ENCODE measurements around the gene SLC2A13. TPM values are rescaled to one million over a fixed set of nuclear protein-coding genes. Genes with fewer than 3 reads are reported as not detected.

SLC2A13 gene
- polyA plus RNA-seq, 1 experiment = 3.1 TPM

DNA sequence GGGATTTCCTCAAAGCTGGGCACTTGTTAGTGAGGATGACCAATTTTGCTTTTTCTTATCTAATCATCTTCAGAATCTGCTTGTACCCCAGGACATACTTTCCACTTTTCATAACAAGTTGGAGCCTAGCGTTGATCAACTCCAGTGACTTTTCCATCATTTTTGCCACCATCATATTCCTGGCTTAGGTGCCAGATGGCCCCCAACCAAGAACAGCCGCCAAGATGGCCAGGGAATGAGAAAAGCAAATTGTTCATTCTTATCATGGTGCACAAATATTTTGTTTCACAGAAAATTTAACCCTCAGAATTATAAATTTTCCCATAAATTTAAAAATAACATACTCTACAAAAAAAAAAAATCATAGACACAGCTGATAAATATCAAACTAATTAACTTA is 37.5 kb downstream of the SLC2A13 start:
- Histone ChIP-seq H3K4me3 (ENCODE audit: low read depth, low read length) (no peak overlapping the region), H3K27ac (ENCODE audit: low read depth, low read length) (no peak overlapping the region), H3K27me3 (ENCODE audit: control insufficient read depth, insufficient read depth, low read length) (no peaks in the 10 kb centered on the region), H3K9me3 (ENCODE audit: control insufficient read depth, insufficient read depth, low read length) (no peaks in the 10 kb centered on the region)
- TF ChIP-seq, protein P1, sequence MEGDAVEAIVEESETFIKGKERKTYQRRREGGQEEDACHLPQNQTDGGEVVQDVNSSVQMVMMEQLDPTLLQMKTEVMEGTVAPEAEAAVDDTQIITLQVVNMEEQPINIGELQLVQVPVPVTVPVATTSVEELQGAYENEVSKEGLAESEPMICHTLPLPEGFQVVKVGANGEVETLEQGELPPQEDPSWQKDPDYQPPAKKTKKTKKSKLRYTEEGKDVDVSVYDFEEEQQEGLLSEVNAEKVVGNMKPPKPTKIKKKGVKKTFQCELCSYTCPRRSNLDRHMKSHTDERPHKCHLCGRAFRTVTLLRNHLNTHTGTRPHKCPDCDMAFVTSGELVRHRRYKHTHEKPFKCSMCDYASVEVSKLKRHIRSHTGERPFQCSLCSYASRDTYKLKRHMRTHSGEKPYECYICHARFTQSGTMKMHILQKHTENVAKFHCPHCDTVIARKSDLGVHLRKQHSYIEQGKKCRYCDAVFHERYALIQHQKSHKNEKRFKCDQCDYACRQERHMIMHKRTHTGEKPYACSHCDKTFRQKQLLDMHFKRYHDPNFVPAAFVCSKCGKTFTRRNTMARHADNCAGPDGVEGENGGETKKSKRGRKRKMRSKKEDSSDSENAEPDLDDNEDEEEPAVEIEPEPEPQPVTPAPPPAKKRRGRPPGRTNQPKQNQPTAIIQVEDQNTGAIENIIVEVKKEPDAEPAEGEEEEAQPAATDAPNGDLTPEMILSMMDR (IDR thresholded peaks at IDR 0.05; ENCODE audit: low read depth, low read length) = no peak
- POLR2A ChIA-PET = no interaction called here
- DNase-seq (ENCODE audit: low read depth, low spot score) = no peak
- CTCF ChIA-PET = interaction anchor here (2.2 kb wide), 1 partner anchor 57 kb away, joined by 8 read pairs; no protein-coding TSS in a partner anchor

DNA sequence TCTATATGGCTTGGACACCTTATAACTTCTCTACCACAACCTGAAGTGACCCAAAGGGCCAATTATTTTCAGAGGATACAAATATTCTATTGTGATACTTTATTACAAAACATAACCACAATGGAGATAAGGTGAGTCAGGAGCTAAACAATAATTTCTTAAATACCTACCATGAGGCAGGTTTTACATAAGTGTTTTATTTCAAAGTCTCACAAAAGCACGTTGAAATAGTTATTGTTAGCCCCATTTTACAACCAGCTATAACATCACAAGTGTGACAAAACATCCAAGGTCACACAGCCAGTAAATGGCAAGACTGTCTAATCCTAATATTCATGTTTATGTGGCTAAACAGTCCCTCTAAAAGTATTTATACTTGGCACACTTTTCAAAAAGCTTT is 40.2 kb downstream of the SLC2A13 start:
- no peaks in the 10 kb centered on the region for H3K9me3 ChIP-seq (ENCODE audit: control insufficient read depth, insufficient read depth, low read length)
- no peaks in the 10 kb centered on the region for H3K27me3 ChIP-seq (ENCODE audit: control insufficient read depth, insufficient read depth, low read length)
- no peak for DNase-seq (ENCODE audit: low read depth, low spot score)
- TF ChIP-seq, protein P1 (IDR thresholded peaks at IDR 0.05; ENCODE audit: low read depth, low read length) = no peak
- H3K4me3 ChIP-seq (ENCODE audit: low read depth, low read length) = no peak overlapping the region
- CTCF ChIA-PET = interaction anchor here (1.6 to 2.0 kb wide), 2 partner anchors 42 to 54 kb away, joined by 5 to 7 read pairs; no protein-coding TSS in a partner anchor
- POLR2A ChIA-PET = no interaction called here
- H3K27ac ChIP-seq (ENCODE audit: low read depth, low read length) = no peak overlapping the region

DNA sequence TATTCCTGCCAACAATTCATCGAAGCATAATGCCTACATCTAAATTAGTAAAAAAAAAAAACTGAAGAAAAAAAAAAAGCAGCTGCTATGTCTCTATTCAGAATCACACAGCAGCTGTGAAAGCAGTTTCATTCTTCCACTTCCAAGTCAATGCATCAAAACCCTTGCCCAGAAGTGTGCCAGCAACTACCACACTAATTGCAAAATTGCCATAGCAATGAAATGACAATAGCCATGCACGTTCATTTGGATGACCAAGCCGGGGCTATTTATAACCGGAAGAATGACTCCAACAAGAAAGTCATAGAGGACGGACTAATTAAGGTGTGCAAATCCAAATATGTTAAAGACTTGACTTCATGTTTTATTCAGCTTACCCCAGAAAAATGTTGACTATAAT is 42.5 kb downstream of the SLC2A13 start:
- DNase-seq (ENCODE audit: low read depth, low spot score) = no peak
- H3K4me3 ChIP-seq (ENCODE audit: low read depth, low read length) = no peak overlapping the region
- H3K27me3 ChIP-seq (ENCODE audit: control insufficient read depth, insufficient read depth, low read length) = no peaks in the 10 kb centered on the region
- POLR2A ChIA-PET = no interaction called here
- H3K27ac ChIP-seq (ENCODE audit: low read depth, low read length) = no peak overlapping the region
- TF ChIP-seq, protein P1 (IDR thresholded peaks at IDR 0.05; ENCODE audit: low read depth, low read length) = no peak
- CTCF ChIA-PET = interaction anchor here (1.4 to 1.7 kb wide), 2 partner anchors 44 to 52 kb away, joined by 3 to 8 read pairs; no protein-coding TSS in a partner anchor
- H3K9me3 ChIP-seq (ENCODE audit: control insufficient read depth, insufficient read depth, low read length) = no peaks in the 10 kb centered on the region

DNA sequence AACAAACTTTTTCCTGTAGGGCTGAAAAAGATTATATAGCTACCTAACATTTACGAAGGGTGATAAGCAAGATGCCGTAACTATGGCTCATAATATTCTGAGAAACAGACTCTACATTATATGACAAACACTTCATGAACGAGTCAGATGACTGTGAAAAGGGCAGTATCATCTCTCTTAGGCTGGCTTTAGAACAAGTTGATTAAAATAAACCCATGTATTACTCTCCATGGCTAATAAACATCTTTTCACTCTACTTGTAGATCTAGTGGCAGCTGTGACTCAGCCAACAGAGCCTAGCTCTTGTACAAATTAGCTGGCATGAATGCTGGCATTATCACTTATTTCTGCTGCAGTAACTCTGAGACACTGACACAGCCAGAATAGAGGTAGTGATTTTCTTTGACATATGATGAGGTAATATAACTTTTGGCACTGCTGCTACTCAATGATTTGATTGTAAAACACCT is 47.1 kb downstream of the SLC2A13 start:
- DNase-seq (ENCODE audit: low read depth, low spot score) = no peak
- TF ChIP-seq, protein P1 (IDR thresholded peaks at IDR 0.05; ENCODE audit: low read depth, low read length) = no peak
- Histone ChIP-seq H3K27ac (ENCODE audit: low read depth, low read length) (no peak overlapping the region), H3K4me3 (ENCODE audit: low read depth, low read length) (no peak overlapping the region), H3K27me3 (ENCODE audit: control insufficient read depth, insufficient read depth, low read length) (no peaks in the 10 kb centered on the region), H3K9me3 (ENCODE audit: control insufficient read depth, insufficient read depth, low read length) (no peaks in the 10 kb centered on the region)
- POLR2A ChIA-PET = no interaction called here
- CTCF ChIA-PET = interaction anchor here (1.6 kb wide), 1 partner anchor 48 kb away, joined by 4 read pairs; no protein-coding TSS in a partner anchor

DNA sequence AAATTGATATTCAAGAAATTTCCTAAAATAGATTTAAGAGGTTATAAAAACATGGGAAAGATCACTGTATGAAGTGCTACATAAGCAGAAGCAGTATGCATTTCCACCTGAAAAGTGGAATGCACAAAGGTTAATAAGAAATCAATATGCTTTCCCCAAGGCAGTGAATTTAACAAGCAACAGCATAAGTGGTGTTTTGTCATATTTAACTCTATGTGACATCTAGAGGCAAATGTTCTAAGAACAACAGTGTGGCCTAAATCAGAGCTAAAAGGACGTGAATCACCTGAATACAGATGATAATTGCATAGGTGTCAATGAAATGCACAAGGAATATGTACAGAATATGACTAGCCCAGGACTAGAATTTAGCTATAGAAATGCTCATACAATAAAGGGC is 49.5 kb downstream of the SLC2A13 start:
- CTCF ChIA-PET = interaction anchor here (0.9 to 1.4 kb wide), 2 partner anchors 51 to 66 kb away, joined by 3 read pairs; no protein-coding TSS in a partner anchor
- H3K9me3 ChIP-seq (ENCODE audit: control insufficient read depth, insufficient read depth, low read length) = no peaks in the 10 kb centered on the region
- no peak for DNase-seq (ENCODE audit: low read depth, low spot score)
- no peak overlapping the region for H3K27ac ChIP-seq (ENCODE audit: low read depth, low read length)
- no peak overlapping the region for H3K4me3 ChIP-seq (ENCODE audit: low read depth, low read length)
- no peaks in the 10 kb centered on the region for H3K27me3 ChIP-seq (ENCODE audit: control insufficient read depth, insufficient read depth, low read length)
- TF ChIP-seq, protein P1 (IDR thresholded peaks at IDR 0.05; ENCODE audit: low read depth, low read length) = no peak
- POLR2A ChIA-PET = no interaction called here

All from AG04450 (cell line).